ENCODE data around the gene OR56A5.

Gene OR56A5

DNA sequence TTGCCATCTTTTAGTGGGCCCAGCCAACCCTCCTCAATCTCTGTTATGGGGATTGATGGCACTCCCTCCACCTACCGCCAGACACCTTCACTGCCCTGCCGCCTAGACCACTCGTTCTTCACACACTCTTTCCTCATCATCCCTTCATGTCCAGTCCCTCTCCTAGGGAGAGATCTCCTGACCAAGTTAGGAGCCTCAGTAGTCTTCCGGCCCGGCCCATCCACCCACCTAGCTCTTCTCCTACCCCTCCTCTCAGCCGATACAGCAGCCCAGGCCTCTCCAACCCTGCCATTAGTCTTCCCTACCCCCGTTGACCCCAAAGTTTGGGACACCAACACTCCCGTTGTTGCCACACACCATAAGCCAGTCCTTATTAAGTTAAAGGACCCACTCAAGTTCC, 37.2 kb downstream of the OR56A5 start:
- DNase-seq: no peak

GRCh38 chr11:5930614-5931013, 37.7 kb downstream of the OR56A5 start:
- DNase-seq: no peak

DNA sequence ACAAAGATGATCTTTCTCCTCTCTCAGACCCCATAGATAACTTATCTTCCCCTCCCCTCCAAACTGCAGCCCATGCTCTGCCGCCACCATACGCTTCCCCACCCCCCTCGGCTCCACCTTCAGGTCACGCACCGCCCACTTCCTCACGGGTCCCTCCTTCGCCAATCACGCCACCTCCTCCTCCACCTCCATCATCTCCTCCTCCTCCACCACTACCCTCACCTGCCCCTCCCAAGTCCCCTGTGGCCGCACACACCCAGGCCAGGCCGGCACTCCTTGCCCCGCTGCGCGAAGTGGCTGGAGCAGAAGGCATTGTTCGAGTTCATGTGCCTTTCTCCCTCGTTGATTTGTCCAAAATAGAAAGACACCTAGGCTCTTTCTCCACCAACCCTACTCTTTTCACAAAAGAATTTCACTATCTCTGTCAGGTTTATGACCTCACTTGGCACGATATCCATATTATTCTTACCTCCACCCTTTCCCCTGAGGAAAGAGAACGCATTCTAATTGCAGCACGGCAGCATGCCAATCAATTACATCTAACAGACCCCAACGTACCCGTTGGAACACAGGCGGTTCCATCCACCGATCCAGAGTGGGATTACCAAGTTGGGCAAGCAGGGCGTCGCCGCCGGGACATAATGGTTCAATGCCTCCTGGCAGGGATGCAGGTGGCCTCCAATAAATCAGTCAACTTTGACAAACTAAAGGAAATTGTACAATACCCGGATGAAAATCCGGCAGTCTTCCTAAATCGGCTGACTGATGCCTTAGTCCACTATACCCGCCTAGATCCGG, 38.5 kb downstream of the OR56A5 start:
- no peak for DNase-seq

DNA sequence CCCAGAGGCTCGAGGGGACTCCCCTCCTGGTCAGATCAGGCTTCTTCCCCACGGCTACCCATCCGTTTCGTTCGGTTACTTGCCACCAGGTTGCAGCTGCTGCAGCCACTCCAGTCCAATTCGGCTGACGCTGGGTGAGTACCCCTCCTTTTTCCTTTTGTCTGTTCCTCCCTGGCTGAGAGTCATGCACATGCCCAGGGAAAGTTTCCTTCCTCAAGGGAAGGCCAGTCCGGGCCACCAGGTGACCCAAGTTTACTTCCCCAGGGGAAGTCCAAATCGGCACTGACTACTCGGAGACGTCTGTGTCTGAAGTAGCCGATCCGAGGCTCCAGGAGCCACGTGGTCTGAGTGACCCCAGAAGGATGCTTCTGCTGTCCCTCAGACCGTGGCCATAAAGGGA, 39.5 kb downstream of the OR56A5 start:
- DNase-seq: no peak

- no peak for DNase-seq
Measured at GRCh38 chr11:5928271-5928670, 40.0 kb downstream of the OR56A5 start.

DNA sequence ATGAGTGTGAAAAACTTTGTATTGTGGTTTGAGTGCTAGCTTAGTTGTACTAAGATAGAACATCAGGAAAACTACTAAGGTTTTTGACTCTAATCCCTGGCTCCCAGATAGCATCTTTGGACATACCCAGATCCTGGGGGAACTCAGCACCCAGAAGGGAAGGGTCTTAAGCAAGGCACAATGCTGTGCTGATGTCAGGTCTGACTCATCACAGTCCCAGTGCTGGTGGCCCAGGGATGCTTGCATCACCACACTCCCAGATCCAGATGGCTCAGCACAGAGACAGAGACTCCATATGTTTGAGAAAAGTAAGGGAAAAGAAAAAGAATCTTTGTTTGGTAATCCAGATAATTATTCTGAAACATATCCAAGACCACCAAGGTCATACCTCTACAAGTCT, 44.5 kb downstream of the OR56A5 start:
- no peak for DNase-seq

DNA sequence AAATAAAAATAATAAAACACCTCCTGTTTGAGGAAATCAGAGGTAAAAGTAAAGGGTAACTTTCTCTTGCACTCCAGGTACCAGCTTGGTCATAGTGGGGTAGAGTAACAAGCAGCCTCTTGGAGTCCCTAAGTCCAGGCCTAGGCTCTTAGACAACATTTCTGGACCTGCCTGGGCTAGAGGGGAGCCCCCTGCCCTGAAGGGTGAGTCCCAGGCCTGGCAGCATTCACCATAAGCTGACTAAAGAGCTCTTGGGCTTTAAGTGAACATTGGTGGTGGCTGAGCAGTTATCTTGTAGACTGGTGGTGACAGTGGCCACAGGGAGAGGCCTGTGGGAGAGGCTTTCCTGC, 44.9 kb downstream of the OR56A5 start:
- no peak for DNase-seq

GRCh38 chr11:5922749-5923426, 45.4 kb downstream of the OR56A5 start:
- no peak for DNase-seq
